VCaP (cell line): Measurements from ENCODE around the gene PASK.
A peak's percentile ranks its signal among the peaks of the same experiment; 100 is the strongest.

Experiments
- H3K27ac ChIP-seq: fragments of 450-650 bp; 2 replicates; pipeline ENCODE4 v1.5.1; 2017
- CTCF ChIP-seq: fragments of 450-650 bp; conservative IDR thresholded peaks from 2 replicates; pipeline ENCODE4 v1.5.1; 2017; ENCODE audit warnings: mild to moderate bottlenecking, moderate library complexity

PASK gene

DNA sequence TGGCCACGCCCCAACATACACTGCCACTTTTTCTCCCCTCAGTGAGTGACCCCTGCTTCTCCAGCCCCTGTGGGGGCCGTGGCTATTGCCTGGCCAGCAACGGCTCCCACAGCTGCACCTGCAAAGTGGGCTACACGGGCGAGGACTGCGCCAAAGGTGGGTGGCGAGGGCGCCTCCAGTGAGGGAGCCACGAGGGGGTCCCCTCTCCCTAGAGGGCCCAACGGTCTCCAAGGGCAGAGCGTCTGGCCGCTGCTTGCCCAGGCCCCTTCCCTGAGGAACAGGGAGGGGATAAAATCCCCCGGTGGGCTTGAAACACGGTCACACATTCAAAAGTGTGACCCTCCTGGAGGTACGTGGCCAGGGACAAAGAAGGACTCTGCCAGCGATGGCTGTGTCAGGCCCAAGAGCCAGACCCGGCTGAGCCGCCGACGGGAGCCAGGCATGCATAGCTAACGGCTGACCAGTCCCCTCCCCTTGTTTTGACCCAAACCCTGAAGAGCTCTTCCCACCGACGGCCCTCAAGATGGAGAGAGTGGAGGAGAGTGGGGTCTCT, 84.4 kb downstream of the PASK start:
- no peak for TF ChIP-seq CTCF
- peak overlapping the region; percentile 70; the same call in 1 of the 2 replicates for H3K27ac ChIP-seq

DNA sequence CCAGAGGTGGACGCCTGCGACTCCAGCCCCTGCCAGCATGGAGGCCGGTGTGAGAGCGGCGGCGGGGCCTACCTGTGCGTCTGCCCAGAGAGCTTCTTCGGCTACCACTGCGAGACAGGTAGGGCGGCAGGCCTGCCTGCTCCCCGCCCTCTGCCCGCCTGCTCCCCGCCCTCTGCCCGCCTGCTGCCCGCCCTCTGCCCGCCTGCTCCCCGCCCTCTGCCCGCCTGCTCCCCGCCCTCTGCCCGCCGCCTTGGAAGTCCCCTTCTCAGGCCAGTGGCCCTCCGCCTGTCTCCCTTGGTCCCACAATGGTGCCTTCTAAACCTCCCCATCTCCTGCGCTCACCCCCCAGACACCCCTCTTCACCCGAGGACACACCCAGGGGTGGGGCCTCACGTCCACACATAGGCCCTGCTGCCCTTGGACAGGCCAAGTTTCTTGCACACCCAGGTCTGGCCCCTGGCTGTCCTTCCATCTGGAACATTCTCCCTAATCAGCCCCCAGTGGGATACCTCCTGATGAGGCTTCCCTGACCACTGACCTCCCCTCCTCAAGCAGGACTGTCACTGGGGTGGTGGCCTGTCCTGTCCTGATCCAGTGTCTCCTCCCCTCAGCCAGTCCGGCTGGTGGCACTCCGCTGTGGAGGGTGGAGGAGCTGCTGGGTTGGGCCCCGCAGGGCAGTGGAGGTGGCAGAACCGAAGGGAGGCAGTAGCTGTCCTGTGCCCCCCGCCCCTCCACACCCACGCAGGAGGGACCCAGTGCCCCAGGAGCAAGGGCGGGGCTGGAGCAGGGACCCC, 85.1 kb downstream of the PASK start:
- H3K27ac ChIP-seq, result peak overlapping the region; percentile 70
- no peak for TF ChIP-seq CTCF

- H3K27ac ChIP-seq, result peak overlapping the region; percentile 70
Measured at GRCh38 chr2:241063587-241063986, 85.7 kb downstream of the PASK start.

DNA sequence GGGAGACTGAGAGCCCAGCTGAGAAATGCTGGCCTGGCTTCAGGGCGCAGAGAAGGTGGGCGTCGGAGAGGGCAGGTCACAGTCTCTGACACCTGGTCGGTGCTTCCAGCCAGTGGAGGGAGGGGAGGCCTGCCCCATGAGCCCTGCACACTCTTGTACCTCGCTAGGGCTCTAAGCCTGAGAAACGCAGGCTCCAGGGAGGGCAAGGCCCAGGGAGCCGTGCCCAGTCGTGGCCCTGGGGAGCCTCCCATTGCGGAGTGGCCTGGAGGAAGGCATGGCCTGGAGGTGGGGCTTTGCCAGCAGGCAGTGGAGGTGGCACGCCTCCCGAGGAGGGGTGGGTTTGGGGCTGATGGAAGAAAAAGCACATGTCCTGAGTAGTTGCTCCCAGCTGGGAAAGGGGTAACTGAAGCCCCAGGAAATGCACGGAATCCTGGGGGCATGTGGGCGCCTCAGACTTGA, 86.2 kb downstream of the PASK start:
- TF ChIP-seq CTCF, result no peak
- H3K27ac ChIP-seq, result peak overlapping the region; percentile 70

More at GRCh38 chr2:241063587-241063986, 85.7 kb downstream of the PASK start:
- peak; percentile 33; the same call in 1 of the 2 replicates for TF ChIP-seq CTCF

- no peak for TF ChIP-seq CTCF
- peak overlapping the region; percentile 70 for H3K27ac ChIP-seq
Measured at GRCh38 chr2:241062389-241063092, 86.7 kb downstream of the PASK start.

DNA sequence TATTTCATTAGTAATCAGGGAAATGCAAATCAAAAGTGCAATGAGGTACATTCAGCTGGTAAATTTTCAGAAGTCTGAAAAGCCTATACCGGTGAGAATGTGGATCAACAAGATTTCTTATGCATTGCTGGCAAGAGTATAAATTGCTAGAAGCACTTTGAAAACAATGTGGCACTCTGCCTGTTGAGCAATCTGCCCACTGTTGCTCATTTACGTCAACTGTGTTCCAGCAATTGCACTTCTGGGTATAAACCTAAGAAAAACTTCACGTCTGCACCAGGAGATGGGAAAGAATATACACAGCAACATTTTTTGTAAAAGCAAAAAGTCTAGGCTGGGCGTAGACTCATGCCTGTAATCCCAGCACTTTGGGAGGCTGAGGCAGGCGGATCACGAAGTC, 88.0 kb downstream of the PASK start:
- H3K27ac ChIP-seq, result peak overlapping the region; percentile 70; the same call in 1 of the 2 replicates
- no peak for TF ChIP-seq CTCF
